ENCODE data around the gene FGF6. TPM values are rescaled to one million over a fixed set of nuclear protein-coding genes. Genes with fewer than 3 reads are reported as not detected.

FGF6 gene
- total and polyA plus RNA-seq, 4 donors = not detected

DNA sequence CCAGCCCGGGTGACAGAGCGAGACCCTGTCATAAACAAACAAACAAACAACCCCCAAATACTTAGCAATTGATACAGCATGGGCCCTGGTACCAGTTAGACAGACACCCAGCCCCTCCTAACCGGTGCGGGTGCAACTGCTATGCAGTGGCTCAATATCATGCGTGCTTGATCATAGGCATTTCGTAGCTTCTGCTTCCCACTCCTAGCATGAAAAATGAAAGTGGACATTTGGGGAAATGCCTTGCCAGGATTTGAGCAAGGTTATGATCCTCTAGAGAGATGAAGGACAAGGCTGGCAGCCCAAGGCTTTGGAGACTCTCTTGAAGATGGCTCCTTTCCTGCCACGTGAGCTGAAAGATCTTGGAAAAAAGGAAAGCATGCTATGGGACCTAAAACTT lies 13.7 kb downstream of the FGF6 start:
- H3K27ac ChIP-seq (ENCODE audit: low read depth in 1 of 2, low read length in 2 of 2) = no peak overlapping the region
- DNase-seq (ENCODE audit: low spot score) = no peak
- no peaks in the 10 kb centered on the region for H3K9me3 ChIP-seq (ENCODE audit: control insufficient read depth in 4 of 4, low read length in 3 of 4)
- H3K9ac ChIP-seq (ENCODE audit: low read depth in 1 of 2, low read length in 2 of 2) = no peak overlapping the region
- 79% methylated on average over 7 of the region's 7 CpGs for WGBS
- TF ChIP-seq YY1 (IDR thresholded peaks at IDR 0.05) (no peak), RAD21 (IDR thresholded peaks at IDR 0.05) (no peak), JUND (IDR thresholded peaks at IDR 0.05) (no peak), EGR1 (IDR thresholded peaks at IDR 0.05; ENCODE audit: low read depth in 2 of 2) (no peak), RXRA (IDR thresholded peaks at IDR 0.05) (no peak), SP1 (IDR thresholded peaks at IDR 0.05) (no peak), HNF4A (conservative IDR thresholded peaks at IDR 0.05) (no peak), FOXA2 (IDR thresholded peaks at IDR 0.05) (no peak)
- TF ChIP-seq, protein P1, sequence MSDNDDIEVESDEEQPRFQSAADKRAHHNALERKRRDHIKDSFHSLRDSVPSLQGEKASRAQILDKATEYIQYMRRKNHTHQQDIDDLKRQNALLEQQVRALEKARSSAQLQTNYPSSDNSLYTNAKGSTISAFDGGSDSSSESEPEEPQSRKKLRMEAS (IDR thresholded peaks at IDR 0.05) = no peak
- H3K36me3 ChIP-seq (ENCODE audit: control insufficient read depth in 4 of 4, insufficient read depth in 3 of 4, low read depth in 1 of 4, low read length in 3 of 4) = no peaks in the 10 kb centered on the region
- no peak overlapping the region for H3K4me3 ChIP-seq (ENCODE audit: low read depth in 1 of 3, low read length in 3 of 3)
- H3K27me3 ChIP-seq (ENCODE audit: control insufficient read depth in 4 of 4, insufficient read depth in 4 of 4, low read length in 3 of 4) = peaks cover 0 to 3% (median 0%) of the 10 kb centered on the region in 4 donors
- H3K4me1 ChIP-seq (ENCODE audit: control insufficient read depth in 4 of 4, insufficient read depth in 4 of 4, low read length in 3 of 4) = no peaks in the 10 kb centered on the region

DNA sequence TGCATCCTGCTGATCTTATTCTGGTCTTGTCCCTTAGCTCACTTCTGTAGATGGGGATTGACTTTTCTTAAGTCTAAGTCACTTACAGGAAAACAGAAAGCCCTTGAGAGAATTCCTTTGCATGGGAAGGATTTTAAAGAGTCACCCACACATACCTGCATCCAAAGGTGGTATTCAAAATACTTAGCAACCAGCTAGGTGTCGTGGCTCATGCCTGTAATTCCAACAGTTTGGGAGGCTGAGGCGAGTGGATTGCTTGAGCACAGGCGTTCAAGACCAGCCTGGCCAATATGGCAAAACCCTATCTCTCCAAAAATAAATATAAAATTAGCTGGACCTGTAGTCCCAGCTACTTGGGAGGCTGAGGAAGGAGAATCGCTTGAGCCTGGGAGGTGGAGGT lies 14.2 kb downstream of the FGF6 start:
- no peak for DNase-seq (ENCODE audit: low spot score)
- TF ChIP-seq HNF4A (conservative IDR thresholded peaks at IDR 0.05) = no peak
- TF ChIP-seq, protein P2, sequence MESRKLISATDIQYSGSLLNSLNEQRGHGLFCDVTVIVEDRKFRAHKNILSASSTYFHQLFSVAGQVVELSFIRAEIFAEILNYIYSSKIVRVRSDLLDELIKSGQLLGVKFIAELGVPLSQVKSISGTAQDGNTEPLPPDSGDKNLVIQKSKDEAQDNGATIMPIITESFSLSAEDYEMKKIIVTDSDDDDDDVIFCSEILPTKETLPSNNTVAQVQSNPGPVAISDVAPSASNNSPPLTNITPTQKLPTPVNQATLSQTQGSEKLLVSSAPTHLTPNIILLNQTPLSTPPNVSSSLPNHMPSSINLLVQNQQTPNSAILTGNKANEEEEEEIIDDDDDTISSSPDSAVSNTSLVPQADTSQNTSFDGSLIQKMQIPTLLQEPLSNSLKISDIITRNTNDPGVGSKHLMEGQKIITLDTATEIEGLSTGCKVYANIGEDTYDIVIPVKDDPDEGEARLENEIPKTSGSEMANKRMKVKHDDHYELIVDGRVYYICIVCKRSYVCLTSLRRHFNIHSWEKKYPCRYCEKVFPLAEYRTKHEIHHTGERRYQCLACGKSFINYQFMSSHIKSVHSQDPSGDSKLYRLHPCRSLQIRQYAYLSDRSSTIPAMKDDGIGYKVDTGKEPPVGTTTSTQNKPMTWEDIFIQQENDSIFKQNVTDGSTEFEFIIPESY (IDR thresholded peaks at IDR 0.05) = no peak
- no peak for TF ChIP-seq RAD21 (IDR thresholded peaks at IDR 0.05)
- no peak for TF ChIP-seq SP1 (IDR thresholded peaks at IDR 0.05)
- TF ChIP-seq, protein P1 (IDR thresholded peaks at IDR 0.05) = no peak
- TF ChIP-seq TAF1 (conservative IDR thresholded peaks at IDR 0.05) = no peak
- no peak for TF ChIP-seq GABPA (IDR thresholded peaks at IDR 0.05 in 1 of 2, conservative IDR thresholded peaks at IDR 0.05 in 1 of 2)
- TF ChIP-seq, protein P3, sequence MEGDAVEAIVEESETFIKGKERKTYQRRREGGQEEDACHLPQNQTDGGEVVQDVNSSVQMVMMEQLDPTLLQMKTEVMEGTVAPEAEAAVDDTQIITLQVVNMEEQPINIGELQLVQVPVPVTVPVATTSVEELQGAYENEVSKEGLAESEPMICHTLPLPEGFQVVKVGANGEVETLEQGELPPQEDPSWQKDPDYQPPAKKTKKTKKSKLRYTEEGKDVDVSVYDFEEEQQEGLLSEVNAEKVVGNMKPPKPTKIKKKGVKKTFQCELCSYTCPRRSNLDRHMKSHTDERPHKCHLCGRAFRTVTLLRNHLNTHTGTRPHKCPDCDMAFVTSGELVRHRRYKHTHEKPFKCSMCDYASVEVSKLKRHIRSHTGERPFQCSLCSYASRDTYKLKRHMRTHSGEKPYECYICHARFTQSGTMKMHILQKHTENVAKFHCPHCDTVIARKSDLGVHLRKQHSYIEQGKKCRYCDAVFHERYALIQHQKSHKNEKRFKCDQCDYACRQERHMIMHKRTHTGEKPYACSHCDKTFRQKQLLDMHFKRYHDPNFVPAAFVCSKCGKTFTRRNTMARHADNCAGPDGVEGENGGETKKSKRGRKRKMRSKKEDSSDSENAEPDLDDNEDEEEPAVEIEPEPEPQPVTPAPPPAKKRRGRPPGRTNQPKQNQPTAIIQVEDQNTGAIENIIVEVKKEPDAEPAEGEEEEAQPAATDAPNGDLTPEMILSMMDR (IDR thresholded peaks at IDR 0.05; ENCODE audit: low read depth, low read length, missing input control) = no peak
- TF ChIP-seq, protein P4, sequence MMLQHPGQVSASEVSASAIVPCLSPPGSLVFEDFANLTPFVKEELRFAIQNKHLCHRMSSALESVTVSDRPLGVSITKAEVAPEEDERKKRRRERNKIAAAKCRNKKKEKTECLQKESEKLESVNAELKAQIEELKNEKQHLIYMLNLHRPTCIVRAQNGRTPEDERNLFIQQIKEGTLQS (IDR thresholded peaks at IDR 0.05) = no peak
- TF ChIP-seq NR2F2 (IDR thresholded peaks at IDR 0.05) = no peak

More for the DNA sequence above, 14.2 kb downstream of the FGF6 start:
- Histone ChIP-seq H3K36me3 (ENCODE audit: control insufficient read depth in 4 of 4, insufficient read depth in 3 of 4, low read depth in 1 of 4, low read length in 3 of 4) (no peaks in the 10 kb centered on the region), H3K4me1 (ENCODE audit: control insufficient read depth in 4 of 4, insufficient read depth in 4 of 4, low read length in 3 of 4) (no peaks in the 10 kb centered on the region), H3K27ac (ENCODE audit: low read depth in 1 of 2, low read length in 2 of 2) (no peak overlapping the region), H3K27me3 (ENCODE audit: control insufficient read depth in 4 of 4, insufficient read depth in 4 of 4, low read length in 3 of 4) (peaks cover 0 to 3% (median 0%) of the 10 kb centered on the region in 4 donors), H3K9me3 (ENCODE audit: control insufficient read depth in 4 of 4, low read length in 3 of 4) (no peaks in the 10 kb centered on the region), H3K9ac (ENCODE audit: low read depth in 1 of 2, low read length in 2 of 2) (no peak overlapping the region), H3K4me3 (ENCODE audit: low read depth in 1 of 3, low read length in 3 of 3) (no peak overlapping the region)
- 71% methylated on average over 4 of the region's 4 CpGs for WGBS

All from liver (tissue), 9 donors.